GM18870 (cell line): ENCODE results near the gene PODNL1.
"Not testable (repeated sequence)": the region's sequence is repeated elsewhere in the genome, so short reads cannot be mapped to it uniquely, and the experiment has no call there.

Experiments
- ATAC-seq: cut with Tn5 transposase; IDR thresholded peaks from one replicate; pipeline ENCODE4 v1.9.1; 2021; ENCODE audit warnings: moderate library complexity; ENCODE audit not compliant: unreplicated experiment

Gene PODNL1

DNA sequence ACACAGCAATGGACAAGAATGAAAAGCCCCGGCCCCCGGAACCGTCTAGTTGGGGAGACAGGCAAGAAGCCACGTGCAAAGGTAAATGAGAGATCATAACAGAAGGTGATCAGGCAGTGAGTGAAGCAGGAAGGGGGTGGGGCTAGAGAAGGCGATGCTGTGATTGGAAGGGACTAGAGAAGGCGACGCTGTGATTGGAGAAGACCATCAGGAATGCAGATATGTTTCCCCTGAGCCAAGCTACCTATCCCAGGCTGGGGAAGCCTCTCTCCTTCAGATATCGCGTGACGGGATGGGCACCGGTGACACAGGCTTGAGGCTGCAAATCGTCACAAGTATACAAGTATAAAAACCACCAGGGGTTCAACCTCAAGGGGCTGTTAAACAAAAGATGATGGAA is 35.9 kb upstream of the PODNL1 start:
- no peak for ATAC-seq

DNA sequence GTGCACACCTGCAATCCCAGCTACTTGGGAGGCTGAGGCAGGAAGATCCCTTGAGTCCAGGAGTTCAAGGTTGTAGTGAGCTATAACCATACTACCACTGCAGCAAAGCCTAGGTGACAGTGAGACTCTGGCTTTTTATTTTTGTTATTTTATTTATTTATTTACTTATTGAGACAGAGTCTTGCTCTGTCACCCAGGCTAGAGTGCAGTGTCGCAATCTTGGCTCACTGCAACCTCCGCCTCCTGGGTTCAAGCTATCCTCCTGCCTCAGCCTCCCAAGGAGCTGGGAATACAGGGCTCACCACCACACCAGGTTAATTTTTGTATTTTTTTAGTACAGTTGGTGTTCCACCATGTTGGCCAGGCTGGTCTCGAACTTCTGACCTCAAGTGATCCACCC is 35.3 kb upstream of the PODNL1 start:
- not testable (repeated sequence) for ATAC-seq

DNA sequence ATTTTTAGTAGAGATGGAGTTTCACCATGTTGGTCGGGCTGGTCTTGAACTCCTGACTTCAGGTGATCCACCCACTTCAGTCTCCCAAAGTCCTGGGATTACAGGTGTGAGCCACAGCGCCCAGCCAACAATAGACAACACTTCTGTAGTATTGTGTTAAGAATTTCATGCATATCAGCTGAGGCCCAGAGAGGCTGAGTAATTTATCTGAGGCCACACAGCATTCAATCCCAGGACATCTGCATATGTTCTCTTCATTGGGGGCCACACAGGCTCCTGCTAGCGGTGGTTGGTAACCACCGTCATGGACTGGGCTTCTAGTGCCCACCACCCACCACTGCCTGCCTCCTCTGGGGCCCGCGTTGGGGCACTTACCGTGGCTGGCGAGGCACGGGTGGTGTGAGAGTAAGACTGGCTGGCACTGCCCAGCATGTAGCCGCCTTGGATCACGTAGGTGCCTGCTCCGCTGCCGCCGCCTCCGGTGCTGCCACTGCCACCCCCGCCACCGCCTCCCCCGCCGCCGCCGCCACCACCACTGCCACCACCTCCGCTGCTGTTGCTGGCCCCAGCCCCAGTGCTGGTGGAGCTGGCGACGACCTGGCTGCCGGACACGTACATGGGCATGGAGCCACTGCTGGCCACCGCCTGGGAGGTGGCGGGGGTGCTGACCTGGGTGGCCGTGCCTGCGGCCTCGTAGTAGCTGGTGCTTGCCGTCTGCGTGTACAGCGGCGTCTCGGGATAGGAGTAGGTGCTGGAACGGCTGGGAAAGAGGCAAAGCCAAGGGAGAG is 34.3 kb upstream of the PODNL1 start:
- no peak for ATAC-seq

DNA sequence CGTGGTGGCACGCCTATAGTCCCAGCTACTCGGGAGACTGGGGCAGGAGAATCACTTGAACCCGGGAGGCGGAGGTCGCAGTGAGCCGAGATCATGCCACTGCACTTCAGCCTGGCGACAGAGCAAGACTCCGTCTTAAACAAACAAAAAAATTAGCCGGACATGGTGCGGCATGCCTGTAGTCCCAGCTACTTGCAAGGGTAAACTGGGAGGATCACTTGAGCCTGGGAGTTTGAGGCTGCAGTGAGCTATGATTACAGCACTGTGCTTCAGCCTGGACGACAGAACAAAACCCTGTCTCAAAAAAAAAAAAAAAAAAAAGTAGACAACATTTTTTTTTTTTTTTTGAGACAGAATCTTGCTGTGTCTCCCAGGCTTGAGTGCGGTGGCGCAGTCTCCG is 33.7 kb upstream of the PODNL1 start:
- not testable (repeated sequence) for ATAC-seq

DNA sequence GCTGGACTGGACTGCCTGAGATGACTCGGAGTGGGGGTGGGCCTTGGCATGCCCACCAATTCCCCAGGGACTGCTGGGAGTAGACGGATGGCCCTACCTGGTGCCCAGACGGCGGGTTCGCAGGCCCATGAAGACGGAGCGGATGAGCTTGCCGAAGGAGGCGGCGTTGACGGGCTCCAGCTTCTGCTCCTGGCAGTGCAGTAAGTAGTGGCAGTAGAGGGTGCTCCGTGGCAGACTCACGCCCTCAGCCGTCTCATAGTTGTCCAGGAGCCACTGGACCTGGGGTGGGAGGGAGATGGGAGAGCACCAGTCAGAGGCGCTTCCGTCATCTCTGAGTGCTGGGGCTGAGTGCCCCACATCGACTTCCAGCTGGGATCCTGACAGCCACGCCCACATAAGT is 31.7 kb upstream of the PODNL1 start:
- no peak for ATAC-seq

DNA sequence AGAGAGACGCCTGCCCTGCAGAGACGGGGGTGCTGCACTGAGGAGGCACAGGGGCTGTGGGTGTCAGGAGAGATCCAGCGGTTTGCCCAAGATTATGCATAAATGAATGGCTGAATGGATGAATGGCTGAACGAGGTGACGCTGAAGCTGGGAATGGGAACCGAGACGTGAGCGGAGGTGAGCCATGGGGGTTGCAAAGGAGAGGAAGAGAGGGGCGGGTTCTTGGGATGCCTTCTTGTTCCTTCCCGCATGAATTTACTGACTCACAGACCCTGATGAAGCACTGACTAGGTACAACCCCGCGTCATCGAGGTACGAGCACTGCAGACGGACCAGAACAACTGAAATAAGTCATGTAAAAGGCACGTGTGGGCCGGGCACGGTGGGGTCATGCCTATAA is 30.8 kb upstream of the PODNL1 start:
- no peak for ATAC-seq

DNA sequence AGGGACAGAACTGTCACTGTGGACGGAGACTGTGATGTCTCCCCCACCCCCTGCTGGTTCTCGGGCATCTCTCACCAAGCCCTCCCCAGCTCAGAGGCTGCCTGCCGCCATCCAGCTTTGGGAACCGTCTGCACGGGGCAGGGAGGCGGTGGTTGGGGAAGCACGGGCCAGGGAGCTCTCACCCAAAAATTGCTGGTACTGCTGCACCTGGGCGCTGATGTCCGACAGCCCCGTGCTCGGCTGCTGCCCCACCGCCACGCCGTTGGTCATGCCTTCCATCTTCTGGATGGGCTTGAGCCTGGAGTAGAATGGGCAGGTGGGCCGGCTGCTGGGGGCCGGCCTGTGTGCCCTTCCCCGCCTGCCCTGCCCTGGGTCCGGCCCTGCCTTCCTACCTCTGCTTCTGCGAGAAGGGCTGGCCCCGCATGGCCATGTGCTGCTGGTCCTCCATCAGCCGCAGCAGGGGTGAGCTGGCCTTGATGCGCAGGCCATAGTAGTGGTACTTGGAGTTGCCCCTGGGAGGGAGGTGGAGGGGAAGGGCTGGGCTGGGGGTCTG is 30.2 kb upstream of the PODNL1 start:
- no peak for ATAC-seq

DNA sequence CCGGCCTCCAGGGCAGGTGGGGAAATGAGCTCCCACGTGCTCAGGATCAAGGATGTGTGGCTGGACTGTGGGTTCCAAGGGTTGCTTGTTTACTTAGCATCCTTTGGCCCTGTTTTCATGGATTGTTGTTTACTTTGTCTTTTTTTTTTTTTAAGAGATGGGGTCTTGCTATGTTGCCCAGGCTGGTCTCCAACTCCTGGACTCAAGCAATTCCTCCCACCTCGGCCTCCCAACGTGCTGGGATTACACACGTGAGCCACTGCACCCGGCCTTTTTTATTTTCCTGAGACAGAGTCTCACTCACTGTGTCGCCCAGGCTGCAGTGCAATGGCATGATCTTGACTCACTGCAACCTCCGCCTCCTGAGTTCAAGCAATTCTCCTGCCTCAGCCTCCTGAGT is 29.0 kb upstream of the PODNL1 start:
- ATAC-seq = not testable (repeated sequence)

DNA sequence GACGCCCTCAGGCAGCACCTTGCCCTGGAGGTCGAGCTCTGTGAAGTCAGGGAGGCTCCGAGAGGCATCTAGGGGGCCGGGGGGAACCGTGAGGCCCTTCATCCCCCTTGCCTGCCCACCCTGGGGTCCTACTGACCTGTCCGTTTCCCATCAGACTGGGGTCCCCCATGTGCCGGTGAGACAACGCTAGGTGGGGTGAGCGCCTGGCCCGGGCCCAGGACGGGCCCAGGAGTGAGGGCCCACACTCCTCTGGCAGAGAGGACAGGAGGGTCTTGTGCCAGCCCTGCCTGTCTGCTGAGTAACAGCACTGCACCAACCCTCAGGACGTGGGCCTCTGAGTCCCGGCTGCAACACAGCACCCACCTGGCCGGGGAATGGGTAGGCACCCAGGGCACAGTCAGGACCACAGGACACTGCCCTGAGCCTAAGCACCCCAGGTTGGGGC is 28.5 kb upstream of the PODNL1 start:
- no peak for ATAC-seq

DNA sequence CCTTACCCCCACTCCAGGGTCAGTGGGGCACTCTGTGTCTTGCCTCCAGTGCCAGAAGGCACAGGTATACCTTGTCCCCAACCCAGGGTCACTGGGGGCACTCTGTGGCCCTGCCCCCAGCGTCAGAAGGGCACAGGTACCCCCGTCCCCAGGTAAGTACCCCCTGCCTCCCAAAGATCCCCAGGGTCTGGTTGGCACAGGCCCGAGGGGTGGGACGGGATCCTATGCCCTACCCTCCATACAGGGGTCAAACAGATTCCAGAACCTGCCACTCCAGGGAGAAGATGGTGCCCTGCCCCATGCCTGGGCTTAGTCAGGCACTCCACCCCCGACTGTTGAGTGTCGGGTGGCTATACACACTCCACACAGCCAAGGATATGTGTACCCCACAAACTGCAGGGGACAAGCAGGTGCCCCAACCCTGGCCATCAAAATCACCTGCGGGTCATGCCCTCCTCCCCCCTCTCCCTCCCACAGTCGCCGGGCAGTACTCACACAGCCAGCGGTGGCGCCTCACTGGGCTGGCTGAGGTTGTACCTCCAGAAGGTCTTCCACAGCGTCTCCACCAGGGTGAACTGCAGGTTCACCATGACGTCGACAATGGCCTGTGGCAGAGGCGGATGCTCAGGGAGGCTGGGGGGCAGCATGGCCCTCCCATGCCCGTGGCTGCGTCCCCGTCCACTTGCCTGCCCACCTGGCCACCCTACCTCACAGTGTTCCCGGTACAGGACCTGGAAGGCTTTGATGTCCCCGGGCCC is 27.9 kb upstream of the PODNL1 start:
- no peak for ATAC-seq

DNA sequence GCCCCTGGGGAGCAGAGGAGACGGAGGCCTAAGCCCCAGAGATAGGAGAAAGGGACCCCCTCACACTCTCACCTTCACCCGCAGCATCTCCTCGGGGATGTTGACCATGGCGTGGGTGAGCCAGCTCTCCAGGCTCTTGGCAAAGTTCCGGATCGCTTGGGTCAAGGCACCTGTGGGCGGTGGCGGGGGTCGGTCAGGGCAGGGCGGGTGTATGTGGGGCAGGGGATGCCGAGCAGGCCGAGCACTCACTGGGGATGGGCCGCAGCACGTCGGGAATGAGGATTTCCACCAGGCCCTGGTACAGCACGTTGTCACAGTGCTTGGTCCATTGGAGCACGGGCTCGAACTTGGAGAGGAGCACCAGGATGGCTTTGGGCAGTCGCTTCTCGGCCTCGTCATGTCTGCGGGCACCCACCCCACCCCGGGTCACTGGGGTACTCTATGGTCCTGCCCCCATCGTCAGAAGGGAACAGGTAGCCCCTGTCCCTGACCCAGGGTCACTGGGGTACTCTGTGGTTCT is 27.2 kb upstream of the PODNL1 start:
- ATAC-seq = no peak

DNA sequence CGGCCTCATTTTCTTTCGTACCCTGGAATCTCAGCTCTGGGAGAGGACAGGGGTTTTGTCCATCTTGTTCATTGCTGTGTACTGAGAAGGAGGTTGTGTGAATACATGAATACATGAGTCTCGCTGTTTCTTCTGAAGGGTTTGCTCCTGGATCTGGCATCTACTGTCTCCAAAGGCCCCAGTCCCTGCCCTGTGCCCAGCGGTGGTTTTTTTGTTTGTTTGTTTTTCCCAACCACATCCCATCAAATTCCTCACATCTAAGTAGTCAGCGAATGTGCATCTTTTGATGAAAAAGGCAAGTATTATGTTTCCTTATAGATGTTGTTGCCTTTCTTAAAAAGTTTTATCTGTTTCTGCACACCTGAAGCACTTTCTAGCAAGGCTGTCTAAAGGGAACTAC is 26.6 kb upstream of the PODNL1 start:
- no peak for ATAC-seq

DNA sequence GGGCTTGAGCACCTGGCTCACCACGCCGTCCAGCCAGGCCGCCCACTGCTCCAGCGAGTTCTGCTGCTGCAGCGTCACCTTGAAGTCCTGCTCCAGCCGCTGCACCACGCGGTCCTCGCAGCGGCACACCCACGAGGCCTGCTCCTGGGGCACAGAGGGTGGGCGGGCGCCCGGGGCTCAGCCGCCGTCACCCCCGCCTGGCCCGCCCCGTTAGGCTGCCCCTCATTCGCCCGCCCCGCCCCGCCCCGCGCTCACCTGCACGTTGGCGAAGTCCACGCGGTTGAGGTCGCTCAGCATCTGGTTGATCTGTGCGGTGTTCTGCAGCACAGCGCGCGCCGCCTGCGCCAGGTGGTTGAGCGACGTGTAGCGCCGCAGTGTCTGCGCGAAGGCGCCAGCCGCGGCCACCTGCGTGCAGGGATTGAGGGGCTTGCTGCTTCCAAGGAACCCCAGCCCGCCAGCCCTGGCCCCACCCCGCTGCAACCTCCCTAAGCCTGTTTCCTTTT is 25.4 kb upstream of the PODNL1 start:
- no peak for ATAC-seq

DNA sequence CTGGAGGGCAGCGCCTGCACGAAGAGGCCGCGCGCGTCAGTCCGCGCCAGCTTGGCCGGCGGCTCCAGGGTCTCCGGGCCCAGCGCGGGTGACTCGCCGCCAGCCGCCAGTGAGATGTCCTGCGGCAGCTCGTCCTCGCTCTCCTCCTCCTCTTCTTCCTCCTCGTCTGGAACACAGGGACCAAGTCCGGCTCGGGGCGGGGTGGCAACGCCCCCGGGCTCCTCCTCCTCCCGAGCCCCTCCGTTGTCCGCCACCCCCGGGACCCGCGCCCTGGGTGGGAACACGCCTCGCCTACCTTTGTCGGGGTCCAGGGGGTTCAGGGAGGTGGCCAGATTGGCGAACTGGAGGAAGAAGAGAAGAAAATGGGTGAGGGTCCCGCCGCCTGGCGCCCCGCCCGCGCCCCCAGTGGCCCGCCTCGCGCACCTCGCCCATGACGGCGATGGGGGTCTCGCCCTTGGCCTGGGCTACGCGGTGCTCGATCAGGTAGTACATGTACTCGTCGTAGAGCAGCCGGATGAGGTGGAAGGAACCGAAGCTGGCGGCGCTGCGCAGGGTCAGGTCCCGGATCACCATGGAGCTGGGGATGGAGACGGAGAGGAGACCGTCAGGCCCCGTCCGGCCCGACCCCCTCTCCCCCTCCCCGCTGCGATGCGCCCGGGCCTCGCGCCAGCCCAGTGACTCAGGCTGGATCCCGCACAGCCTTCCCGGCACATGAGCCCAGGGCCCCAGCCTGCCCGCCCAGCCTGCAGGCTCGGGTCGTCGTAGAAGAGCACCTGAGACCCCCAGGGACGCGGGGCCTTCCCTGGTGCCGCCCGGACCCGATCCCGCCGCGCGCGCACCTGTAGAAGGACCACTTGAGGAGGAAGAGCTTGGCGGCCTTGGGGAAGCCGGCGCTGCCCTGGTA is 24.7 kb upstream of the PODNL1 start:
- ATAC-seq = no peak

DNA sequence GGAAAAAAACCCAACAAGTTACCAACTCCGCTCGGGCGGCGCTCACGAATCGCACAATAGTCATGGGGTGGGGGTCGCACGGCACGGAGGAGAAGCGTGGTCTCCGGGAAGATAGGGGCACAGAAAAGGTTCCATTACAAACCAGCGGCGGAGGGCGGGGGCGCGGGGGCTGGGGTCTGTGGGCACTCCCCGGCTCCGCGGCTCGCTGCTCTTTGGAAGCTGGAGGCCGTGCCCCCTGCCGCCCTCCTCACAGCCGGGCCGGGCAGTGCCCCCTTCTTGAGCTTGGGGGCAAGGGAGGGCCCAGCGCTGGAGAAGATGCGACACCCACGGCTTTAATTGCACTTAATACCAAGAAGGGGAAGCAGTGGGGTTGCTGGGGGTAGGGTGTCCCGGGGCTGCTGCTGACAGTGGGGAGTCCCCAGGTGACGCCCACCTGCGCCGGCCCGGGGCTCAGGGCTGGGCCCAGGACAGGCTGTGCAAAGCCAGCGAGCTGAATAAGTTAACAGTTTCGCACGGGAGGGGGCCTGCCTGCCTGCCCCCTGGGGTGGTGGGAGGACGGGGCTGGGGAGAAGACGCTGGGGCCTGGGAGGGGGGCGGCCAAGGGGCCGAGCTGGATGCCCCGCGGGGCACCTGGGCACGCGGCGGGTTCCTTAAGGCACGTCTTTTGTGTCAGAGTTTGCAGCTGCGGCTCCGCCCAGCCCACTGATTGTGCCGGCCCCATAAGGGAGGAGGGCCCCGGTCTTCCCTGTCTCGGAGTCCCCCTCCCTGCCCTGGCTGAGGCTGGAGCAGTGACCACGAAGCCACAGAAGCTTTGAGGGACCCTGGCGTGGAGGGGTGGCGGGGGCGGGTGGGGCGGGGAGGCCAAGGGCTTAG is 23.8 kb upstream of the PODNL1 start:
- ATAC-seq = no peak

DNA sequence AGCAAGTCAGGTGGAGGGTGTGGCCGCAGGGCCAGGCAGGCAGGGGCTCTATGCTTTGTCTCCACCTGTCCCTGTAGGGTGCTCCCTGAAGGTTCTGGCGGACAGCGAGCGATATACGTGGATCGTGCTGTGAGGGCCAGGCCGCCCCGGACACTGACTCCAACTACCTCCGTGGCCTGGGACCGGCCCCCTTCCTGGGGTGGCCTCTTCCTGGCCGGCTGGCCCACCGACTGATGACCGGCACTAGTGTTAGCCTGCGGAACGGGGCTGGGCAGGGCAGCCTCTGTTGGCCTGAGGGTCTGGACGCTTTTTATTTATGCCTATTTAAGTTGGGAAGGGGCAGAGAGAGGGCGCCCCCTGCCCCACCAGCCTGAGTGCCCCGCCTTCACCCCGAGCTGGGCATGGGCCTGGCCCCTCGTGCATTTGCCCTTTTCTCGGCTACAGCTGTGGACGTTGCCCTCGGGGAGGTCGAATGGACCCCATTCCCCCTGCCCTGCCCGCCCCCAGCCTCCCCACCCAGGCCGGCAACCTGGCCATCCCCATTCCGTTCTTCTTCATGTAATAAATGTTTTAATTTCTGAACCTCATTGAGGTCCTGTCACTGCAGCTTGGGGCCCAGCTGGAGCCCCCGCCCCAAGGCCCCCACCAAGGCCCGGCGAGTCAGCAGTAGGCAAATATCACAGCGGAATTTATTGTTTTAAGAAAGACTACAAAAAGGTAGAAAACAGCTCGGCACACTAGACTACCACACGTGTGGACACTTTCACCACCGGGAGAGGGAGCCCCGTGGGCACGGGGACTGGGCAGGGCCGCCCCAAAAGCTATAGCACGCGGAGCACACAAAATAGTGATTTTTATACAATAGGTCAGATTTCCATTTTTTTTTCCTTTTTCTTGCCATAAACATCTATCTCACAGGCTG is 22.9 kb upstream of the PODNL1 start:
- no peak for ATAC-seq

DNA sequence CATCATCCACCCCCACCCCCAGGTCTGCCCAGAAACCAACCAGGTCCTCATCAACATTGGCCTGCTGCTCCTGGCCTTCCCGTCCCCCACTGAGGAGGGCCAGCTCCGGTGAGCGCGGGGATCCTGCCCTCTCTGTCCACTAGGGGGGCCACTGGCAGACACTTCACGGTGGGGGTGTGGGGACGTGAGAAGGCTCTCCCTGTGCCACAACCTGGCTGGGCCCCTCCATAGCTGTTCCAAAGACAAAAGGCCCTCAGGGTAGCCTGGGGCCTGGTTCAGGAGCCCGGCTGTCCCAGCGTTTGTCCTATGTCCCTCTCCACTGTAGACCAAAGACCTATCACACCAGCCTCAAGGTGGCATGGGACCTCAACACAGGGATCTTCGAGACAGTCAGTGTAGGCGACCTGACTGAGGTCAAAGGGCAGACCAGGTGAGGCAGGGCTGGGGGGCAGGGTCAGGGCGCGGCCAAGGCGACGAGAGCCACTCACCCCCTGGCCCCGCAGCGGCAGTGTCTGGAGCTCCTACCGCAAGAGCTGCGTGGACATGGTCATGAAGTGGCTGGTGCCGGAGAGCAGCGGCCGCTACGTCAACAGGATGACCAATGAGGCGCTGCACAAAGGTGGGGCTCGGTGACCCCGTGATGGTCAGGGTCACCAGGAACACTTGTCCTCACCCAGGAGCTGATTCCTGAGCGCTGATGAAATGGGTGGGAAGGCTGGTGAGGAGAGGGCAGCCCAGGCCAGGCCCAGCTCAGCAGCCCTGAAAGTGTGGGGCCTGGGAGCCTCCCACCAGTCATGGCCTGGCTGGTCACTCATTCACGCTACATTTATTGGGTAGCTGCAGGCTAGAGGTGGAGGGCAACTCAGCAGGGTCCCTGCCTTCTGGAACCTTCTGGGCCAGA is 22.0 kb upstream of the PODNL1 start:
- no peak for ATAC-seq
